Measurements from ENCODE around the gene CCL2.
A peak's percentile ranks its signal among the peaks of the same experiment; 100 is the strongest.

The CCL2 gene

GRCh38 chr17:34235389-34236028 is 19.6 kb upstream of the CCL2 start:
- Histone ChIP-seq H3K27me3 (ENCODE audit: control insufficient read depth in 5 of 5, insufficient read depth in 4 of 5, low read length in 5 of 5) (peaks cover 0 to 9% (median 0%) of the 10 kb centered on the region in 5 donors), H3K9me3 (ENCODE audit: control insufficient read depth in 5 of 5, low read length in 5 of 5) (peaks cover 0 to 3% (median 0%) of the 10 kb centered on the region in 5 donors), H3K27ac (ENCODE audit: low read depth, low read length) (peak overlapping the region; percentile 96), H3K9ac (ENCODE audit: low read length in 5 of 5) (peak overlapping the region in 4 of 5 donors; percentile 6 to 100 (median 56)), H3K4me3 (ENCODE audit: low read depth in 1 of 5, low read length in 5 of 5) (peak overlapping the region in 1 of 5 donors; percentile 54), H3K4me1 (ENCODE audit: control insufficient read depth in 5 of 5, insufficient read depth in 5 of 5, low read length in 5 of 5) (peaks cover 27 to 70% (median 55%) of the 10 kb centered on the region in 5 donors), H3K36me3 (ENCODE audit: control insufficient read depth in 5 of 5, insufficient read depth in 5 of 5, low read length in 5 of 5) (peaks cover 0 to 5% (median 0%) of the 10 kb centered on the region in 5 donors)

DNA sequence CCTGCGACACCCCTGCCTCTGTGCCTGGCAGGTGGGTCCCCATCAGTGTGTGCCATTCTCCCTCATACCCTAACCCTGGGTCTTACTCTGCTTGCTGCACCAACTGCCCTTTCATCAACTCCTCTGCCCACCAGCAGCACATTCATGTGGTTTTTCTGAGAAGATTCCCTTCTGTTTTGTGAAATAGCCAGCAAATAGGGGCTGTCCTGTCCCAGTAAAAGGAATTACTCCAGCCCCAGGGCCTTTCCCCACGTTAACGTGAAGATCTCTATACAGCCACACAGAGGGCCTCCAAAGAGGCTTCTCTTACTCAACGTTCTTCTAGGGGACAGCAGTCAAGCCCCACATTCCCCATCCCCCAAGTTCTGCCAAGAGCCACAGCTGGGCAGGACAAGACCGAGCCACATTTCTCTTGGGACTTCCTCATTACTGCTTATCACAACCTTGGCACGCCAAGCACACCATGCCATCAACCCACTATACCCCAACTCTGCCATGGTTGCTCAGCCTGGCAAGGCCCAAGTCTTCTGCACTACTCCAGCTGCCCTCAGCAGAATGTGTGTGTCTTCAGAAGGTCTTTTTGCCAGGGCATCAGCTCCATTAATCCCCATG is 18.7 kb upstream of the CCL2 start:
- H3K36me3 ChIP-seq (ENCODE audit: control insufficient read depth in 5 of 5, insufficient read depth in 5 of 5, low read length in 5 of 5) = peaks cover 0 to 5% (median 0%) of the 10 kb centered on the region in 5 donors
- peak overlapping the region in 2 of 5 donors; percentile 38 to 61 for H3K9ac ChIP-seq (ENCODE audit: low read length in 5 of 5)
- H3K4me3 ChIP-seq (ENCODE audit: low read depth in 1 of 5, low read length in 5 of 5) = no peak overlapping the region
- H3K4me1 ChIP-seq (ENCODE audit: control insufficient read depth in 5 of 5, insufficient read depth in 5 of 5, low read length in 5 of 5) = peaks cover 29 to 78% (median 61%) of the 10 kb centered on the region in 5 donors
- peaks cover 0 to 3% (median 0%) of the 10 kb centered on the region in 5 donors for H3K9me3 ChIP-seq (ENCODE audit: control insufficient read depth in 5 of 5, low read length in 5 of 5)
- H3K27ac ChIP-seq (ENCODE audit: low read depth, low read length) = peak overlapping the region; percentile 96
- peaks cover 0 to 9% (median 0%) of the 10 kb centered on the region in 5 donors for H3K27me3 ChIP-seq (ENCODE audit: control insufficient read depth in 5 of 5, insufficient read depth in 4 of 5, low read length in 5 of 5)

GRCh38 chr17:34237458-34237857 is 17.6 kb upstream of the CCL2 start:
- Histone ChIP-seq H3K9me3 (ENCODE audit: control insufficient read depth in 5 of 5, low read length in 5 of 5) (peaks cover 0 to 3% (median 0%) of the 10 kb centered on the region in 5 donors), H3K9ac (ENCODE audit: low read length in 5 of 5) (no peak overlapping the region), H3K4me1 (ENCODE audit: control insufficient read depth in 5 of 5, insufficient read depth in 5 of 5, low read length in 5 of 5) (peaks cover 37 to 88% (median 72%) of the 10 kb centered on the region in 5 donors), H3K36me3 (ENCODE audit: control insufficient read depth in 5 of 5, insufficient read depth in 5 of 5, low read length in 5 of 5) (peaks cover 0 to 5% (median 0%) of the 10 kb centered on the region in 5 donors), H3K27ac (ENCODE audit: low read depth, low read length) (no peak overlapping the region), H3K4me3 (ENCODE audit: low read depth in 1 of 5, low read length in 5 of 5) (no peak overlapping the region), H3K27me3 (ENCODE audit: control insufficient read depth in 5 of 5, insufficient read depth in 4 of 5, low read length in 5 of 5) (peaks cover 0 to 9% (median 0%) of the 10 kb centered on the region in 5 donors)

- Histone ChIP-seq H3K9ac (ENCODE audit: low read length in 5 of 5) (no peak overlapping the region), H3K27ac (ENCODE audit: low read depth, low read length) (no peak overlapping the region), H3K27me3 (ENCODE audit: control insufficient read depth in 5 of 5, insufficient read depth in 4 of 5, low read length in 5 of 5) (no peaks in the 10 kb centered on the region), H3K4me3 (ENCODE audit: low read depth in 1 of 5, low read length in 5 of 5) (no peak overlapping the region), H3K4me1 (ENCODE audit: control insufficient read depth in 5 of 5, insufficient read depth in 5 of 5, low read length in 5 of 5) (peaks cover 20 to 85% (median 54%) of the 10 kb centered on the region in 5 donors), H3K9me3 (ENCODE audit: control insufficient read depth in 5 of 5, low read length in 5 of 5) (no peaks in the 10 kb centered on the region), H3K36me3 (ENCODE audit: control insufficient read depth in 5 of 5, insufficient read depth in 5 of 5, low read length in 5 of 5) (no peaks in the 10 kb centered on the region)
Observed at GRCh38 chr17:34241062-34241461, 14.0 kb upstream of the CCL2 start.

DNA sequence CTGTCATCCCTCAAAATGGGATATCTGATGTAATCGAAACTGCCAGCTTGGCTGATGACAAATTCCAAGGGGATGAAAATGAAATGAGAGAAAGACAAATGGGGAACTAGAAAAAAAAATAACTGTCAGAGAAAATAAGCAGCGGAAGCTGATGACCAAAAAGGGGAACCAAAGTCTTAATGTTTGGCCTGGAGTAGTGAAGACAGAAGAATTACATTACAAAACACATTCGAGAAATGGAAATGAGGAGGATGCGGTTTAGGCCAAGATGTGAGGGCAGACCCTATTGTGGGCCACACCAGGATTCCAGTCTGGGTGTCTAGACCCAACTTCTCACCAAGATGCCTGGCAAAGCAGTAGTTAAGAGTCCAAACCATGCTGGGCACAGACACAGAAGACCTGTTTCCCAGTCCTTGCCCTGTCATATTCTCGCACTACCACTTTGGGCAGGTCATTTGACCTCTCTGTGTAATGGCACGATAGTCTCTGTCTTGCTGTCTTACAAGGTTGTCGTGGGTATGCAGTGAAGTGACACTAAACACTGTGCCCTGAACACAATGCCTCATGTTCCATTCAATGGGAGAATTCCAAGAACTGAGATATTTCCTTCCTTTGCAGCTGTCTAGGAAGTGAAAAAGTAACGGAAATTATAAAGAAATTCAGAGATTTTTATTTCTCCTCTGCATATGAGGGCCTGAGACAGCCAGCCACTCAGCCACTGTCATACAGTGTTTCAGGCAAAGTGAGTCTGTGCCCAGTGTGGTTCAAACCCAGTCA is 12.3 kb upstream of the CCL2 start:
- peaks cover 20 to 84% (median 52%) of the 10 kb centered on the region in 5 donors for H3K4me1 ChIP-seq (ENCODE audit: control insufficient read depth in 5 of 5, insufficient read depth in 5 of 5, low read length in 5 of 5)

DNA sequence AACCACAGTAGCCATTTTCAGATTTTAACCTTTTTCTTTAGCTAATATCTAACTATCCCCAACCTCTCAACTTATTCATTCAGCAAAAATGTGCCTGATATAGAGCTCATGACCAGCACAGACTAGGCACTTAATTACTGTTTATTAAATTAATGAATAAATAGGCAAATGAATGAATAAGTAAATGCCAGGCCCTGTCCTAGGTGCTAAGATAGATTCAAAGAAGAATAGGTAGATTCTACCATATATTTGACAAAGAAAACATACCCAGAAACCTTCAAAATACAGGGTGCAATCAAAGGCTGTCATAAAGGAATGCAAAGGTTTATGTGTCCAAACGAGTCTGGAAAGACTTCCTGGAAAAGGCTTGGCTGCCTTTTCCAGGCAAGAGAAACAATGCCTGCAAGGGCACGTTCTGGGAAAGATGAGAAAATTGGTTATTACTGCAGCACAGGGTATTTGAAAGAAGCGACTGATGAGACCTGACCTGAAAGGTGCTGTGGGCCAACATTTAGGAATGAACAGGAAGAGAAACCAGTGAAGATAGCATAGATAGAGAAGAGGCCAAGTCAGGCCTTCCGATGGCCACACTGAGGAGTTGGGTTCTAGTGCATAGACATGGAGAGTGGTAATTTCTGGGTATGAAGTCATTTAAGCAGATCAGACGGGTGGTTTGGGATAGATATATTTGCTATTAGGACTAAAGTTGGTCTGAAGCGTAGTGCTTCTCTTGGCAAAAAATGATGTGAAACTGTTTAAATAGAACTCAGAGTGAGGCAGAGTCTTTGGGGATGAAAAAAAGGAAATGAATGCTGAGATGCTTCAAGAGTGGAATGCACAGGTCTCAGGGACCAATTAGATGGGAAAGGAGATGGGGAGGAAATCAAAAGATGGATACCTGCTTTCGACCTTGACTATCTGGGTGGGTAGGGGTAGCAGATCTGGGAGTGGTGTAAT is 11.4 kb upstream of the CCL2 start:
- H3K27ac ChIP-seq (ENCODE audit: low read depth, low read length) = no peak overlapping the region
- no peaks in the 10 kb centered on the region for H3K36me3 ChIP-seq (ENCODE audit: control insufficient read depth in 5 of 5, insufficient read depth in 5 of 5, low read length in 5 of 5)
- peaks cover 20 to 84% (median 53%) of the 10 kb centered on the region in 5 donors for H3K4me1 ChIP-seq (ENCODE audit: control insufficient read depth in 5 of 5, insufficient read depth in 5 of 5, low read length in 5 of 5)
- H3K9ac ChIP-seq (ENCODE audit: low read length in 5 of 5) = no peak overlapping the region
- H3K9me3 ChIP-seq (ENCODE audit: control insufficient read depth in 5 of 5, low read length in 5 of 5) = no peaks in the 10 kb centered on the region
- no peak overlapping the region for H3K4me3 ChIP-seq (ENCODE audit: low read depth in 1 of 5, low read length in 5 of 5)
- no peaks in the 10 kb centered on the region for H3K27me3 ChIP-seq (ENCODE audit: control insufficient read depth in 5 of 5, insufficient read depth in 4 of 5, low read length in 5 of 5)

More for the DNA sequence above, 12.3 kb upstream of the CCL2 start:
- H3K9me3 ChIP-seq (ENCODE audit: control insufficient read depth in 5 of 5, low read length in 5 of 5) = no peaks in the 10 kb centered on the region
- no peak overlapping the region for H3K4me3 ChIP-seq (ENCODE audit: low read depth in 1 of 5, low read length in 5 of 5)
- H3K9ac ChIP-seq (ENCODE audit: low read length in 5 of 5) = no peak overlapping the region
- no peaks in the 10 kb centered on the region for H3K36me3 ChIP-seq (ENCODE audit: control insufficient read depth in 5 of 5, insufficient read depth in 5 of 5, low read length in 5 of 5)
- H3K27me3 ChIP-seq (ENCODE audit: control insufficient read depth in 5 of 5, insufficient read depth in 4 of 5, low read length in 5 of 5) = no peaks in the 10 kb centered on the region
- peak overlapping the region; percentile 58 for H3K27ac ChIP-seq (ENCODE audit: low read depth, low read length)

DNA sequence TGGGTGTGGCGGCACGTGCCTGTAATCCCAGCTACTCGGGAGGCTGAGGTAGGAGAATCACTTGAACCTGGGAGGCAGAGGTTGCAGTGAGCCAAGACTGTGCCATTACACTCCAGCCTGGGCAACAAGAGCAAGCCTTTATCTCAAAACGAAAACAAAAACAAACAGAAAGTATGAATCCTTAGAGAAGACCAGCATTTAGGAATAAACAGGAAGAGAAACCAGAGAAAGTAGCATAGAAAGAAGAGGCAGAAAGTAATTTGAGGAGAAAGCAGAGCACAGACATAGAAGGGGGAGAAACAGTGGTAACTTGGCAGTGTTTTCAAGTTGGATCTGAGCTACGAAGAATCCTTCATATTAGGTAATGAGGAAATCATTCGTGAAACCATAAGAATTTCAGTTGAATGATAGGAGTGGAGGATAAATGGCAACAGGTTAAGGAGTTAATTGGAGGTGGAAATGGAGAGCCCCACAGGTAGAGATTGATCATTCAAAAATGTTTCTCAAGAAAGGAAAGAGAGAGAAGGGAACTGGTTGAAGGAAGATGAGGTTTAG is 9.7 kb upstream of the CCL2 start:
- Histone ChIP-seq H3K27ac (ENCODE audit: low read depth, low read length) (no peak overlapping the region), H3K27me3 (ENCODE audit: control insufficient read depth in 5 of 5, insufficient read depth in 4 of 5, low read length in 5 of 5) (no peaks in the 10 kb centered on the region), H3K9ac (ENCODE audit: low read length in 5 of 5) (no peak overlapping the region), H3K9me3 (ENCODE audit: control insufficient read depth in 5 of 5, low read length in 5 of 5) (no peaks in the 10 kb centered on the region), H3K4me1 (ENCODE audit: control insufficient read depth in 5 of 5, insufficient read depth in 5 of 5, low read length in 5 of 5) (peaks cover 18 to 86% (median 57%) of the 10 kb centered on the region in 5 donors), H3K36me3 (ENCODE audit: control insufficient read depth in 5 of 5, insufficient read depth in 5 of 5, low read length in 5 of 5) (no peaks in the 10 kb centered on the region), H3K4me3 (ENCODE audit: low read depth in 1 of 5, low read length in 5 of 5) (no peak overlapping the region)

- Histone ChIP-seq H3K9ac (ENCODE audit: low read length in 5 of 5) (no peak overlapping the region), H3K9me3 (ENCODE audit: control insufficient read depth in 5 of 5, low read length in 5 of 5) (no peaks in the 10 kb centered on the region), H3K27me3 (ENCODE audit: control insufficient read depth in 5 of 5, insufficient read depth in 4 of 5, low read length in 5 of 5) (no peaks in the 10 kb centered on the region), H3K4me3 (ENCODE audit: low read depth in 1 of 5, low read length in 5 of 5) (no peak overlapping the region), H3K36me3 (ENCODE audit: control insufficient read depth in 5 of 5, insufficient read depth in 5 of 5, low read length in 5 of 5) (no peaks in the 10 kb centered on the region), H3K27ac (ENCODE audit: low read depth, low read length) (no peak overlapping the region), H3K4me1 (ENCODE audit: control insufficient read depth in 5 of 5, insufficient read depth in 5 of 5, low read length in 5 of 5) (peaks cover 19 to 86% (median 60%) of the 10 kb centered on the region in 5 donors)
Observed at GRCh38 chr17:34246446-34246845, 8.6 kb upstream of the CCL2 start.

- Histone ChIP-seq H3K9ac (ENCODE audit: low read length in 5 of 5) (no peak overlapping the region), H3K27ac (ENCODE audit: low read depth, low read length) (no peak overlapping the region), H3K4me3 (ENCODE audit: low read depth in 1 of 5, low read length in 5 of 5) (no peak overlapping the region), H3K27me3 (ENCODE audit: control insufficient read depth in 5 of 5, insufficient read depth in 4 of 5, low read length in 5 of 5) (no peaks in the 10 kb centered on the region), H3K36me3 (ENCODE audit: control insufficient read depth in 5 of 5, insufficient read depth in 5 of 5, low read length in 5 of 5) (no peaks in the 10 kb centered on the region), H3K9me3 (ENCODE audit: control insufficient read depth in 5 of 5, low read length in 5 of 5) (no peaks in the 10 kb centered on the region), H3K4me1 (ENCODE audit: control insufficient read depth in 5 of 5, insufficient read depth in 5 of 5, low read length in 5 of 5) (peaks cover 20 to 86% (median 60%) of the 10 kb centered on the region in 5 donors)
Observed at GRCh38 chr17:34246881-34247280, 8.2 kb upstream of the CCL2 start.
